Measurements from ENCODE around the gene FERD3L. TPM values are rescaled to one million over a fixed set of nuclear protein-coding genes. Genes with fewer than 3 reads are reported as not detected.

Gene FERD3L
- total RNA-seq, 1 donor from 2014 or later: not detected

GRCh38 chr7:19099924-19100323 lies 45.3 kb downstream of the FERD3L start:
- DNase-seq (ENCODE audit: low read depth) (no peak), FAIRE-seq (no peak)
- Histone ChIP-seq H3K36me3 (ENCODE audit: control insufficient read depth, insufficient read depth, low read length) (no peaks in the 10 kb centered on the region), H3K4me3 (ENCODE audit: low read depth, low read length) (no peak overlapping the region), H3K27me3 (ENCODE audit: control insufficient read depth, insufficient read depth, low read length) (peaks cover 11% of the 10 kb centered on the region)
- no peak for TF ChIP-seq CTCF (IDR thresholded peaks at IDR 0.05; ENCODE audit: insufficient read depth, low read length, severe bottlenecking)

- TF ChIP-seq CTCF (IDR thresholded peaks at IDR 0.05; ENCODE audit: insufficient read depth, low read length, severe bottlenecking): no peak
- FAIRE-seq: no peak
- DNase-seq (ENCODE audit: low read depth): no peak
- Histone ChIP-seq H3K36me3 (ENCODE audit: control insufficient read depth, insufficient read depth, low read length) (no peaks in the 10 kb centered on the region), H3K4me3 (ENCODE audit: low read depth, low read length) (no peak overlapping the region), H3K27me3 (ENCODE audit: control insufficient read depth, insufficient read depth, low read length) (peaks cover 8% of the 10 kb centered on the region)
Measured at GRCh38 chr7:19099194-19099593, 46.0 kb downstream of the FERD3L start.

- Histone ChIP-seq H3K36me3 (ENCODE audit: control insufficient read depth, insufficient read depth, low read length) (no peaks in the 10 kb centered on the region), H3K27me3 (ENCODE audit: control insufficient read depth, insufficient read depth, low read length) (peaks cover 8% of the 10 kb centered on the region), H3K4me3 (ENCODE audit: low read depth, low read length) (no peak overlapping the region)
- no peak for FAIRE-seq
- no peak for DNase-seq (ENCODE audit: low read depth)
- TF ChIP-seq CTCF (IDR thresholded peaks at IDR 0.05; ENCODE audit: insufficient read depth, low read length, severe bottlenecking): no peak
Measured at GRCh38 chr7:19098510-19098909, 46.7 kb downstream of the FERD3L start.

- TF ChIP-seq CTCF (IDR thresholded peaks at IDR 0.05; ENCODE audit: insufficient read depth, low read length, severe bottlenecking): no peak
- no peak overlapping the region for H3K4me3 ChIP-seq (ENCODE audit: low read depth, low read length)
- FAIRE-seq (no peak), DNase-seq (ENCODE audit: low read depth) (no peak)
- no peaks in the 10 kb centered on the region for H3K36me3 ChIP-seq (ENCODE audit: control insufficient read depth, insufficient read depth, low read length)
- H3K27me3 ChIP-seq (ENCODE audit: control insufficient read depth, insufficient read depth, low read length): peaks cover 2% of the 10 kb centered on the region
Measured at GRCh38 chr7:19097165-19098055, 47.8 kb downstream of the FERD3L start.

- FAIRE-seq: no peak
- no peak overlapping the region for H3K4me3 ChIP-seq (ENCODE audit: low read depth, low read length)
- H3K36me3 ChIP-seq (ENCODE audit: control insufficient read depth, insufficient read depth, low read length): no peaks in the 10 kb centered on the region
- DNase-seq (ENCODE audit: low read depth): no peak
- H3K27me3 ChIP-seq (ENCODE audit: control insufficient read depth, insufficient read depth, low read length): no peaks in the 10 kb centered on the region
- TF ChIP-seq CTCF (IDR thresholded peaks at IDR 0.05; ENCODE audit: insufficient read depth, low read length, severe bottlenecking): no peak
Measured at GRCh38 chr7:19095353-19095860, 49.8 kb downstream of the FERD3L start.

Other genes starting within 250 kb of the FERD3L start
- 9.0 and 23.7 TPM in 2 replicates for gene TWIST1, start 27.8 kb downstream of the FERD3L start, total RNA-seq